Activated naive CD4-positive, alpha-beta T cell treated with anti-CD3 and anti-CD28 coated beads, Interleukin-2, amount 50 U/mL, for 24 hours (primary cell): ENCODE results near the gene CFAP54.
"Not testable (repeated sequence)": the region's sequence is repeated elsewhere in the genome, so short reads cannot be mapped to it uniquely, and the experiment has no call there.

Source experiments
- H3K27ac Mint-ChIP-seq: one replicate; pipeline ENCODE4 v1.8.0; 2021; ENCODE audit warnings: mild to moderate bottlenecking, mixed read lengths
- H3K27me3 Mint-ChIP-seq: one replicate; pipeline ENCODE4 v1.8.0; 2021; ENCODE audit warnings: mixed read lengths
- H3K36me3 Mint-ChIP-seq: one replicate; pipeline ENCODE4 v1.8.0; 2021; ENCODE audit warnings: mixed read lengths
- H3K4me1 Mint-ChIP-seq: one replicate; pipeline ENCODE4 v1.8.0; 2021; ENCODE audit warnings: mixed read lengths
- H3K4me3 Mint-ChIP-seq: one replicate; pipeline ENCODE4 v1.8.0; 2021; ENCODE audit warnings: mild to moderate bottlenecking, mixed read lengths
- H3K9me3 Mint-ChIP-seq: one replicate; pipeline ENCODE4 v1.8.0; 2021; ENCODE audit warnings: mixed read lengths

Gene CFAP54

GRCh38 chr12:96623155-96623554 lies 133.8 kb downstream of the CFAP54 start:
- Mint-ChIP-seq H3K4me3 (no peak overlapping the region), H3K9me3 (no peaks in the 10 kb centered on the region), H3K27me3 (peaks cover 2% of the 10 kb centered on the region), H3K27ac (no peak overlapping the region), H3K36me3 (no peaks in the 10 kb centered on the region), H3K4me1 (no peaks in the 10 kb centered on the region)

GRCh38 chr12:96623656-96624217 lies 134.4 kb downstream of the CFAP54 start:
- no peak overlapping the region for H3K27ac Mint-ChIP-seq
- H3K36me3 Mint-ChIP-seq = no peaks in the 10 kb centered on the region
- no peaks in the 10 kb centered on the region for H3K9me3 Mint-ChIP-seq
- H3K4me1 Mint-ChIP-seq = no peaks in the 10 kb centered on the region
- peaks cover 2% of the 10 kb centered on the region for H3K27me3 Mint-ChIP-seq
- no peak overlapping the region for H3K4me3 Mint-ChIP-seq

- H3K9me3 Mint-ChIP-seq = no peaks in the 10 kb centered on the region
- no peaks in the 10 kb centered on the region for H3K4me1 Mint-ChIP-seq
- no peak overlapping the region for H3K4me3 Mint-ChIP-seq
- no peak overlapping the region for H3K27ac Mint-ChIP-seq
- H3K27me3 Mint-ChIP-seq = peaks cover 26% of the 10 kb centered on the region
- H3K36me3 Mint-ChIP-seq = no peaks in the 10 kb centered on the region
Observed at GRCh38 chr12:96635844-96636243, 146.5 kb downstream of the CFAP54 start.

- Mint-ChIP-seq H3K27me3 (peaks cover 26% of the 10 kb centered on the region), H3K36me3 (no peaks in the 10 kb centered on the region)
Observed at GRCh38 chr12:96636895-96637294, 147.5 kb downstream of the CFAP54 start.

GRCh38 chr12:96648923-96649322 lies 159.5 kb downstream of the CFAP54 start:
- H3K9me3 Mint-ChIP-seq = peaks cover 6% of the 10 kb centered on the region
- H3K27ac Mint-ChIP-seq = no peak overlapping the region
- H3K36me3 Mint-ChIP-seq = peaks cover 2% of the 10 kb centered on the region
- H3K4me3 Mint-ChIP-seq = no peak overlapping the region
- H3K4me1 Mint-ChIP-seq = no peaks in the 10 kb centered on the region
- peaks cover 6% of the 10 kb centered on the region for H3K27me3 Mint-ChIP-seq

More at GRCh38 chr12:96636895-96637294, 147.5 kb downstream of the CFAP54 start:
- Mint-ChIP-seq H3K4me3 (no peak overlapping the region), H3K4me1 (no peaks in the 10 kb centered on the region), H3K27ac (no peak overlapping the region), H3K9me3 (no peaks in the 10 kb centered on the region)

GRCh38 chr12:96652870-96653269 lies 163.5 kb downstream of the CFAP54 start:
- H3K36me3 Mint-ChIP-seq = no peaks in the 10 kb centered on the region
- H3K4me3 Mint-ChIP-seq = no peak overlapping the region
- H3K4me1 Mint-ChIP-seq = no peaks in the 10 kb centered on the region
- no peak overlapping the region for H3K27ac Mint-ChIP-seq
- H3K9me3 Mint-ChIP-seq = no peaks in the 10 kb centered on the region
- H3K27me3 Mint-ChIP-seq = peaks cover 6% of the 10 kb centered on the region

GRCh38 chr12:96658075-96658474 lies 168.7 kb downstream of the CFAP54 start:
- H3K27ac Mint-ChIP-seq = no peak overlapping the region
- peaks cover 5% of the 10 kb centered on the region for H3K27me3 Mint-ChIP-seq
- no peaks in the 10 kb centered on the region for H3K9me3 Mint-ChIP-seq
- no peaks in the 10 kb centered on the region for H3K36me3 Mint-ChIP-seq
- no peak overlapping the region for H3K4me3 Mint-ChIP-seq
- H3K4me1 Mint-ChIP-seq = no peaks in the 10 kb centered on the region

GRCh38 chr12:96669786-96670185 lies 180.4 kb downstream of the CFAP54 start:
- Mint-ChIP-seq H3K4me1 (no peaks in the 10 kb centered on the region), H3K27me3 (peaks cover 5% of the 10 kb centered on the region), H3K4me3 (no peak overlapping the region), H3K36me3 (no peaks in the 10 kb centered on the region), H3K9me3 (no peaks in the 10 kb centered on the region), H3K27ac (no peak overlapping the region)

- Mint-ChIP-seq H3K4me3 (no peak overlapping the region), H3K27ac (no peak overlapping the region), H3K4me1 (no peaks in the 10 kb centered on the region), H3K9me3 (no peaks in the 10 kb centered on the region), H3K36me3 (no peaks in the 10 kb centered on the region), H3K27me3 (peaks cover 5% of the 10 kb centered on the region)
Observed at GRCh38 chr12:96670334-96670899, 181.0 kb downstream of the CFAP54 start.

- H3K36me3 Mint-ChIP-seq, H3K27ac Mint-ChIP-seq, H3K9me3 Mint-ChIP-seq, H3K4me1 Mint-ChIP-seq, H3K4me3 Mint-ChIP-seq, H3K27me3 Mint-ChIP-seq: not testable (repeated sequence)
Observed at GRCh38 chr12:96675519-96675918, 186.1 kb downstream of the CFAP54 start.

GRCh38 chr12:96677363-96677762 lies 188.0 kb downstream of the CFAP54 start:
- Mint-ChIP-seq H3K27me3 (peaks cover 7% of the 10 kb centered on the region), H3K4me1 (no peaks in the 10 kb centered on the region), H3K36me3 (no peaks in the 10 kb centered on the region), H3K27ac (no peak overlapping the region), H3K4me3 (no peak overlapping the region), H3K9me3 (no peaks in the 10 kb centered on the region)

- H3K27me3 Mint-ChIP-seq = peaks cover 7% of the 10 kb centered on the region
- no peak overlapping the region for H3K27ac Mint-ChIP-seq
- H3K36me3 Mint-ChIP-seq = peaks cover 2% of the 10 kb centered on the region
- no peak overlapping the region for H3K4me3 Mint-ChIP-seq
- H3K9me3 Mint-ChIP-seq = no peaks in the 10 kb centered on the region
- no peaks in the 10 kb centered on the region for H3K4me1 Mint-ChIP-seq
Observed at GRCh38 chr12:96687719-96688118, 198.3 kb downstream of the CFAP54 start.

- no peak overlapping the region for H3K4me3 Mint-ChIP-seq
- peaks cover 17% of the 10 kb centered on the region for H3K27me3 Mint-ChIP-seq
- no peak overlapping the region for H3K27ac Mint-ChIP-seq
- no peaks in the 10 kb centered on the region for H3K9me3 Mint-ChIP-seq
- peaks cover 2% of the 10 kb centered on the region for H3K36me3 Mint-ChIP-seq
- no peaks in the 10 kb centered on the region for H3K4me1 Mint-ChIP-seq
Observed at GRCh38 chr12:96698521-96698920, 209.1 kb downstream of the CFAP54 start.

GRCh38 chr12:96698965-96699364 lies 209.6 kb downstream of the CFAP54 start:
- Mint-ChIP-seq H3K27ac (no peak overlapping the region), H3K9me3 (no peaks in the 10 kb centered on the region), H3K4me3 (no peak overlapping the region), H3K27me3 (peaks cover 17% of the 10 kb centered on the region), H3K4me1 (no peaks in the 10 kb centered on the region), H3K36me3 (peaks cover 2% of the 10 kb centered on the region)

- Mint-ChIP-seq H3K9me3 (no peaks in the 10 kb centered on the region), H3K4me1 (no peaks in the 10 kb centered on the region), H3K4me3 (no peak overlapping the region), H3K27ac (no peak overlapping the region), H3K27me3 (peaks cover 14% of the 10 kb centered on the region), H3K36me3 (peaks cover 2% of the 10 kb centered on the region)
Observed at GRCh38 chr12:96701856-96702255, 212.5 kb downstream of the CFAP54 start.

GRCh38 chr12:96710127-96710745 lies 220.9 kb downstream of the CFAP54 start:
- H3K27me3 Mint-ChIP-seq = peaks cover 2% of the 10 kb centered on the region
- no peak overlapping the region for H3K27ac Mint-ChIP-seq
- no peaks in the 10 kb centered on the region for H3K4me1 Mint-ChIP-seq

More at GRCh38 chr12:96710127-96710745, 220.9 kb downstream of the CFAP54 start:
- Mint-ChIP-seq H3K36me3 (no peaks in the 10 kb centered on the region), H3K4me3 (no peak overlapping the region), H3K9me3 (no peaks in the 10 kb centered on the region)
